Measurements from ENCODE around the gene PPP1R1B.

The PPP1R1B gene

DNA sequence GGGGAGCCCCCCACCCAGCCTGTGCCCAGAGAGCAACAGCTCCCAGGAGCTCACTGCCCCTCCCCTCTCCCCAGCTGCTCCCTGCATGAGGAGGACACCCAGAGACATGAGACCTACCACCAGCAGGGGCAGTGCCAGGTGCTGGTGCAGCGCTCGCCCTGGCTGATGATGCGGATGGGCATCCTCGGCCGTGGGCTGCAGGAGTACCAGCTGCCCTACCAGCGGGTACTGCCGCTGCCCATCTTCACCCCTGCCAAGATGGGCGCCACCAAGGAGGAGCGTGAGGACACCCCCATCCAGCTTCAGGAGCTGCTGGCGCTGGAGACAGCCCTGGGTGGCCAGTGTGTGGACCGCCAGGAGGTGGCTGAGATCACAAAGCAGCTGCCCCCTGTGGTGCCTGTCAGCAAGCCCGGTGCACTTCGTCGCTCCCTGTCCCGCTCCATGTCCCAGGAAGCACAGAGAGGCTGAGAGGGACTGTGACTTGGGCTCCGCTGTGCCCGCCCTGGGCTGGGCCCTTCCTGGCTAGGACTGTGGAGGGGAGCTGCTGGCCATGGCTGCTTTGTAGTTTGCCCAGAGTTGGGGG is 39.0 kb downstream of the PPP1R1B start:
- Histone ChIP-seq H3K4me3 (ENCODE audit: low read length) (no peak overlapping the region), H3K9ac (ENCODE audit: low read length) (no peak overlapping the region), H3K9me3 (ENCODE audit: control insufficient read depth, low read length) (no peaks in the 10 kb centered on the region), H3K36me3 (ENCODE audit: control insufficient read depth, insufficient read depth, low read length) (peaks cover 6% of the 10 kb centered on the region), H3K27me3 (ENCODE audit: control insufficient read depth, insufficient read depth, low read length) (peaks cover 54% of the 10 kb centered on the region), H3K4me1 (ENCODE audit: control insufficient read depth, insufficient read depth, low read length) (peaks cover 63% of the 10 kb centered on the region)

DNA sequence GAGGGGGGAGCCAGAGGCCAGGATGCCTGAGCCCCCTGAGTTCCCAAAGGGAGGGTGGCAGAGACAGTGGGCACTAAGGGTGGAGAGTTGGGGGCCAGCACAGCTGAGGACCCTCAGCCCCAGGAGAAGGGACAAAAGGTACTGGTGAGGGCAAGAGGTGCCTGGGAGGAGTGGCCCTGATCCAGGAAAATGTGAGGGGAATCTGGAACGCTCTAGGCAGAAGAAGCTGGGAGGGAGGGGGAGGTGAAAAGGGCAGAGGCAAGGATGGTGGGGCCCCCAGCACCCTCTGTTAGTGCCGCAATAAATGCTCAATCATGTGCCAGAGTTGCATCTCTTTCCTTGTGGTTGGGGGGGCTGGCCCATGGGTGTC is 39.5 kb downstream of the PPP1R1B start:
- Histone ChIP-seq H3K4me3 (ENCODE audit: low read length) (no peak overlapping the region), H3K27me3 (ENCODE audit: control insufficient read depth, insufficient read depth, low read length) (peaks cover 59% of the 10 kb centered on the region), H3K9me3 (ENCODE audit: control insufficient read depth, low read length) (no peaks in the 10 kb centered on the region), H3K4me1 (ENCODE audit: control insufficient read depth, insufficient read depth, low read length) (peaks cover 68% of the 10 kb centered on the region), H3K36me3 (ENCODE audit: control insufficient read depth, insufficient read depth, low read length) (peaks cover 6% of the 10 kb centered on the region), H3K9ac (ENCODE audit: low read length) (no peak overlapping the region)

DNA sequence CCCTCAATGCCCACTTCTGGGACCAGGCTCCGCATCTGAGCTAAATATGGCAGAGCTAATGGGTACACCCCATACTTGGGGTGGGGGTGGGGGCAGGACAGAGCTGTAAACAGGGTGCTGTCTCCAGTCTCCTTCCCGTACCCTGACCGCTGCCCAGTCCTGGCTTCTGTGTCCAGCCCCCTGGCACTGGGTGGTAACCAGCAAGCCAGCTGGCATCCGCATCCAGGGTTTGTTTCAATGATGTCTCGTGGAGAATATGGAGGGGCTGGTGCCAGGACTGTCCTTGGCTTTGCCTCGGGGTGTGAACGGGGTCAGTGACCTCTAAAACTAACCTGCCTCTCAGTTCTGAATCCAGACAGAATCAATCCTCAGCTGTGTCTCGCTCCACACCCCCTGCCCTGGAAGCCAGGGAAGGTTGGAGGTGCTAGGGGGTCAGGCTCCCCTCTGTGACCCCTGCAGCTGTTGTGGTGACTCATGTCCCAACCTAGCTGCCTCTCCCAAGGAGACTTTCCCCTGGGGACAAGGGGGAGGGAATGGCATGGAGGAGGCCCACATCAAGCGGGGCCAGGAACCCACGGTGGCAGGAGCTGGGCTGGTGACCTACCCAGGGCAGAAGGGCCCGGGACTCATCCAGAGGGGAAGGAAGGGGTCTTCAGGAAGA is 40.0 kb downstream of the PPP1R1B start:
- Histone ChIP-seq H3K9me3 (ENCODE audit: control insufficient read depth, low read length) (no peaks in the 10 kb centered on the region), H3K4me1 (ENCODE audit: control insufficient read depth, insufficient read depth, low read length) (peaks cover 68% of the 10 kb centered on the region), H3K9ac (ENCODE audit: low read length) (no peak overlapping the region)

DNA sequence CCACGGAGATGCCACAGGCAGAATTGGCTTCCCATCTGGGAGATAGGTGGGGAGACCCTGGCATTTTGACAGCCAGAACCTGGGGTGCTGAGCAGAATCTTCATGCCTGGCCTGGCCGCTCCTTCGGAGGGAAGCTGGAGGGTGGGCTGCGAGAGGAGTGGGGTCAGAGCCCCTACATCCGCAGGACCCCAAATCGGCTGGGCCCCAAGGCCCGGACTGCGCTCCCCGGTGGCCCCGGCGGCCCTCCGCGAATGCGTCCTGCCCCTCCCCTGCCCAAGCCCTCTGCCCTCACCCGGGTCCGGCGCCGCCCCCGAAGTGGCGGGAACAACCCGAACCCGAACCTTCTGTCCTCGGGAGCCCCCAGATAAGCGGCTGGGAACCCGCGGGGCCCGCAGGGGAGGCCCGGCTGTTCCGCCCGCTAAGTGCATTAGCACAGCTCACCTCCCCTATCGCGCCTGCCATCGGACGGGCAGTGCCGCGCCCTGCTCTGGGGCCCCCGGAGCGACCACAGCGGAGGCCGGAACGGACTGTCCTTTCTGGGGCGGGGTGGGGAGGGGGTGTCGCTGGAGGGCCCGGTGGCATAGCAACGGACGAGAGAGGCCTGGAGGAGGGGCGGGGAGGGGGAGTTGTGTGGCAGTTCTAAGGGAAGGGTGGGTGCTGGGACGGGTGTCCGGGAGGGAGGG is 40.7 kb downstream of the PPP1R1B start:
- Histone ChIP-seq H3K9me3 (ENCODE audit: control insufficient read depth, low read length) (no peaks in the 10 kb centered on the region), H3K27me3 (ENCODE audit: control insufficient read depth, insufficient read depth, low read length) (peaks cover 65% of the 10 kb centered on the region), H3K9ac (ENCODE audit: low read length) (no peak overlapping the region), H3K4me3 (ENCODE audit: low read length) (no peak overlapping the region), H3K4me1 (ENCODE audit: control insufficient read depth, insufficient read depth, low read length) (peaks cover 68% of the 10 kb centered on the region), H3K36me3 (ENCODE audit: control insufficient read depth, insufficient read depth, low read length) (no peaks in the 10 kb centered on the region)

More for the DNA sequence above, 40.0 kb downstream of the PPP1R1B start:
- peaks cover 64% of the 10 kb centered on the region for H3K27me3 ChIP-seq (ENCODE audit: control insufficient read depth, insufficient read depth, low read length)
- H3K36me3 ChIP-seq (ENCODE audit: control insufficient read depth, insufficient read depth, low read length): peaks cover 3% of the 10 kb centered on the region
- no peak overlapping the region for H3K4me3 ChIP-seq (ENCODE audit: low read length)

DNA sequence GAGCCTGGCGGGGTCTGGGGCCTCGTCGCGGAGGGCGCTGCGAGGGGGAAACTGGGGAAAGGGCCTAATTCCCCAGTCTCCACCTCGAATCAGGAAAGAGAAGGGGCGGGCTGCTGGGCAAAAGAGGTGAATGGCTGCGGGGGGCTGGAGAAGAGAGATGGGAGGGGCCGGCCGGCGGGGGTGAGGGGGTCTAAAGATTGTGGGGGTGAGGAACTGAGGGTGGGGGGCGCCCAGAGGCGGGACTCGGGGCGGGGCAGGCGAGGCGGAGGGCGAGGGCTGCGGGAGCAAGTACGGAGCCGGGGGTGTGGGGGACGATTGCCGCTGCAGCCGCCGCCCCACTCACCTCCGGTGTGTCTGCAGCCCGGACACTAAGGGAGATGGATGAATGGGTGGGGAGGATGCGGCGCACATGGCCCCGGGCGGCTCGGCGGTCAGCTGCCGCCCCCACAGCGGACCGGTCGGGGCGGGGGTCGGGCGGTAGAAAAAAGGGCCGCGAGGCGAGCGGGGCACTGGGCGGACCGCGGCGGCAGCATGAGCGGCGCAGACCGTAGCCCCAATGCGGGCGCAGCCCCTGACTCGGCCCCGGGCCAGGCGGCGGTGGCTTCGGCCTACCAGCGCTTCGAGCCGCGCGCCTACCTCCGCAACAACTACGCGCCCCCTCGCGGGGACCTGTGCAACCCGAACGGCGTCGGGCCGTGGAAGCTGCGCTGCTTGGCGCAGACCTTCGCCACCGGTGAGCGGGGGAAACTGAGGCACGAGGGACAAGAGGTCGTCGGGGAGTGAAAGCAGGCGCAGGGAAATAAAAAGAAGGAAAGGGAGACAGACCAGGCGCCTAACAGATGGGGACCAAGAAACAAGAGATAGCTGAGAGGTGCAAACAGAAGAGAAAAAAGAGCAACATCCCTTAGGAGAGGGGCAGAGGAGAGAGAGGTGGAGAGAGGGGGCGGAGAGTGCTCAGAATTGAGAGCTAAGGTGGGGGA is 41.5 kb downstream of the PPP1R1B start, which contains the start of gene PNMT:
PNMT (plus strand) TSS at position 509 of the 980 bp plus-strand sequence; CDS start at position 532, 23 bp downstream.
- Histone ChIP-seq H3K4me3 (ENCODE audit: low read length) (no peak within 1 kb of the TSS), H3K9me3 (ENCODE audit: control insufficient read depth, low read length) (no peaks in the 10 kb centered on the region), H3K36me3 (ENCODE audit: control insufficient read depth, insufficient read depth, low read length) (no peaks in the 10 kb centered on the region), H3K4me1 (ENCODE audit: control insufficient read depth, insufficient read depth, low read length) (peaks cover 64% of the 10 kb centered on the region), H3K27me3 (ENCODE audit: control insufficient read depth, insufficient read depth, low read length) (peaks cover 65% of the 10 kb centered on the region), H3K9ac (ENCODE audit: low read length) (peak within 1 kb of the TSS; percentile 43)

DNA sequence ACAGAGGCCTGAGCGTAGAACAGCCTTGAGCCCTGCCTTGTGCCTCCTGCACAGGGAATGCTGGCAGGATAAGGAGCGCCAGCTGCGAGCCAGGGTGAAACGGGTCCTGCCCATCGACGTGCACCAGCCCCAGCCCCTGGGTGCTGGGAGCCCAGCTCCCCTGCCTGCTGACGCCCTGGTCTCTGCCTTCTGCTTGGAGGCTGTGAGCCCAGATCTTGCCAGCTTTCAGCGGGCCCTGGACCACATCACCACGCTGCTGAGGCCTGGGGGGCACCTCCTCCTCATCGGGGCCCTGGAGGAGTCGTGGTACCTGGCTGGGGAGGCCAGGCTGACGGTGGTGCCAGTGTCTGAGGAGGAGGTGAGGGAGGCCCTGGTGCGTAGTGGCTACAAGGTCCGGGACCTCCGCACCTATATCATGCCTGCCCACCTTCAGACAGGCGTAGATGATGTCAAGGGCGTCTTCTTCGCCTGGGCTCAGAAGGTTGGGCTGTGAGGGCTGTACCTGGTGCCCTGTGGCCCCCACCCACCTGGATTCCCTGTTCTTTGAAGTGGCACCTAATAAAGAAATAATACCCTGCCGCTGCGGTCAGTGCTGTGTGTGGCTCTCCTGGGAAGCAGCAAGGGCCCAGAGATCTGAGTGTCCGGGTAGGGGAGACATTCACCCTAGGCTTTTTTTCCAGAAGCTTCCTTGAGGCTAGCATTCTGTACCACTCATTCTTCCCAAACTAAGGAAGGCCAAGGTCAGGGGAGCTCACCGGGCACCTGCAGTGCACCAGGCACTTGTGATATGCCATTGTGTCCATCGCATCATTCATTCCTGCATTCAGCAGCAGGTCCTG is 43.4 kb downstream of the PPP1R1B start:
- Histone ChIP-seq H3K27me3 (ENCODE audit: control insufficient read depth, insufficient read depth, low read length) (peaks cover 61% of the 10 kb centered on the region), H3K36me3 (ENCODE audit: control insufficient read depth, insufficient read depth, low read length) (no peaks in the 10 kb centered on the region), H3K9ac (ENCODE audit: low read length) (no peak overlapping the region), H3K9me3 (ENCODE audit: control insufficient read depth, low read length) (no peaks in the 10 kb centered on the region), H3K4me3 (ENCODE audit: low read length) (no peak overlapping the region), H3K4me1 (ENCODE audit: control insufficient read depth, insufficient read depth, low read length) (peaks cover 60% of the 10 kb centered on the region)

DNA sequence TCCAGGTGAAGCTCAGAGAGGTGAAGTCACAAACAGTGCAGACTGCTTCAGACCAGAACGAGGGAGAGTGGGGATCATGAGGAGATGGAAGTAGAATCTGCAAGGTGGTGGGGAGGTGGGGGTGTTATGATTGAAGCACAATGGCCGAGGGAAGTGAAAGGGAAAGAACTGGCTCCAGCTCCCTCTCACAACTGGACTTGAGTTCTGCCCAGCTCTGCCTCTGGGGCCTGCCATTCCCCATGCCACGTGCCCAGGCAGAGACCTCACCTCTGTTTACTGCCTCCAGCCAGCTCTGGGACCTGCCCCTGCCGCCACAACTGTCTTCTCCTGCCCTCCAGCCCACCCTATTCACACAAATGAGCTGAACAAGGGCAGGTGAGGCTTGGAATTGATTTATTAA is 44.0 kb downstream of the PPP1R1B start:
- peaks cover 57% of the 10 kb centered on the region for H3K27me3 ChIP-seq (ENCODE audit: control insufficient read depth, insufficient read depth, low read length)
- H3K9ac ChIP-seq (ENCODE audit: low read length): no peak overlapping the region
- H3K36me3 ChIP-seq (ENCODE audit: control insufficient read depth, insufficient read depth, low read length): no peaks in the 10 kb centered on the region
- no peaks in the 10 kb centered on the region for H3K9me3 ChIP-seq (ENCODE audit: control insufficient read depth, low read length)
- no peak overlapping the region for H3K4me3 ChIP-seq (ENCODE audit: low read length)
- H3K4me1 ChIP-seq (ENCODE audit: control insufficient read depth, insufficient read depth, low read length): peaks cover 60% of the 10 kb centered on the region

DNA sequence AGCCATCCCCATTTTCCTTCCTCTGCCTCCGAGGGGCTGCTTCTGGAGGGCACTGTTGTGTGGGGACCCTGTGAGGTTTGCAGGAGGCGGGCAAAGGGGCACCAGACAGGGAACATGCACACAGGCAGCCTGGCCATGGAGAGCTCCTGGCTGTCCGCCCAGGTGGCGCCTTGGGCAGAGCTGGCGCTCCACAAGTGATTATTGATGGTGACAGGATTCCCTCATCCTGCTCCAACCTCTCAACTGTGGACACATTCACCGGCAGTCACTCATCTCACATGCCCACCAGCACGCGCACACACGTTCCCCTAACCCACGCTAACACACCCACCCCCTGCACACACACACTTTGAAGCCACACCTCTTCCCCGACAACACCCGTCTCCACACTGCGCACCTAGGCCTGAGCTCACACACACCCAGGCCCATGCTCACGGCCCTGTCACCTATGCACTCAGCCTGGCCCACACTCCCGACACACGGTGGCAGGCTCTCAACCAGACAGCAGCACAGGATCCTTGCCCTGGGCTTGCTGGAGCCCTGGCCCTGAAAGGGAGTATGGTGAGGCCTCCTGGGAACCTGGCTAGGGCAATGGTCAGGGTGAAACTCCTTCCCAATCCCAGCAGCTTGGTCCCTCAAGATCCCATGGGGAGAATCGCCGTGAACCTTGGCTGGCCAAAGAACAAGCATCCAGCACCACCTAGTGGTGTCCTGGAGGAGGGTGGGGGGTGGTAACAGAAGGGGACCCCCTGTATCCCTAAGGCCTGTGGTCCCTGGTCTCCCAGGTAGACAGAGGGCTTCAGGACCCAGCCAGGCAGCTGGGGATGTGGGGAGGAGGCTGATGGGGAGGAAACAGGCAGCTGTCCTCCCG is 45.1 kb downstream of the PPP1R1B start:
- Histone ChIP-seq H3K9ac (ENCODE audit: low read length) (peak overlapping the region; percentile 58), H3K27me3 (ENCODE audit: control insufficient read depth, insufficient read depth, low read length) (peaks cover 46% of the 10 kb centered on the region), H3K36me3 (ENCODE audit: control insufficient read depth, insufficient read depth, low read length) (no peaks in the 10 kb centered on the region), H3K4me3 (ENCODE audit: low read length) (no peak overlapping the region), H3K9me3 (ENCODE audit: control insufficient read depth, low read length) (no peaks in the 10 kb centered on the region), H3K4me1 (ENCODE audit: control insufficient read depth, insufficient read depth, low read length) (peaks cover 69% of the 10 kb centered on the region)

DNA sequence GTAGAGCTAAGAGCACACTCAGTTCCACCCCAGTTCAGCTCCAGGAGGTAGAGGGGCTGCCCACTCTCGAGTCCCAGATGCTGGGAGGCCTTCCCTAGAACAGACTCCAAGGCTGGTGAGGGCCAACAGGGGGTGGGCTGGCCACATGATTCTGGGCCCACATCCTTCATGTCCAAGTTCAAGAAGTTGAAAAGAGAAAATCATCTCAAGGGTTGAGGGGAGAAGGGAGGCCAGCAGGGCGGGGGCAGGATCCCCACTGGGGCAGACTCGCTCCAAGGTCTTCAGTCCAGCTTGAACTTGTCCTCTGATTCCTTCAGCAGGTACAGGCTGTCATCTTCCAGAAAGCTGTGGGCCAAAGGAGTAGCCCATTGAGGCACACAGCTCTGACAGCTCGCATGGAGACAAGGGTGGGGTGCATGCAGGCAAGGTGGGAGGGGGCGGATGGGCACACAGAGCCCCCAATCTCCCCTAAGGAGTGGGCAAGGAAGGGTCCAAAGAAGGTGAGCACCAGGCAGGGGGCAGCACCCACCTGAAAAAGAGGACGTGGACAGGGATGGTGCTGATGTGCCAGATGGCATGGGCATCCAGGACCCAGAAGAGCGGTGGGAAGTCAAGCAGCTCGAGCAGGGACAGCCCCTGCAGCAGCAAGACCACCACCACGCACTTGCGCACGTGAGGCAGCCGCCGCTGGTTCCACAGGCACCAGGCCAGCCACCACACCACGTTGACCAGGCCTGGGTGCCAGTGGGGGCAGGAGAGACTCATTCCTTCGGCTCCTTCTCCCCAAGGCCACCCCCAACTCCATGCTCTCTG is 46.0 kb downstream of the PPP1R1B start:
- no peak overlapping the region for H3K4me3 ChIP-seq (ENCODE audit: low read length)
- peaks cover 71% of the 10 kb centered on the region for H3K4me1 ChIP-seq (ENCODE audit: control insufficient read depth, insufficient read depth, low read length)
- H3K9me3 ChIP-seq (ENCODE audit: control insufficient read depth, low read length): no peaks in the 10 kb centered on the region
- peaks cover 37% of the 10 kb centered on the region for H3K27me3 ChIP-seq (ENCODE audit: control insufficient read depth, insufficient read depth, low read length)
- no peaks in the 10 kb centered on the region for H3K36me3 ChIP-seq (ENCODE audit: control insufficient read depth, insufficient read depth, low read length)
- peak overlapping the region; percentile 58 for H3K9ac ChIP-seq (ENCODE audit: low read length)
